HG03159 (cell line): Measurements from ENCODE around the gene DNAAF8.

Experiments
- ATAC-seq: cut with Tn5 transposase; IDR thresholded peaks from one replicate; pipeline ENCODE4 v1.9.1; 2021; ENCODE audit warnings: mild to moderate bottlenecking, moderate library complexity; ENCODE audit not compliant: unreplicated experiment

Gene DNAAF8

DNA sequence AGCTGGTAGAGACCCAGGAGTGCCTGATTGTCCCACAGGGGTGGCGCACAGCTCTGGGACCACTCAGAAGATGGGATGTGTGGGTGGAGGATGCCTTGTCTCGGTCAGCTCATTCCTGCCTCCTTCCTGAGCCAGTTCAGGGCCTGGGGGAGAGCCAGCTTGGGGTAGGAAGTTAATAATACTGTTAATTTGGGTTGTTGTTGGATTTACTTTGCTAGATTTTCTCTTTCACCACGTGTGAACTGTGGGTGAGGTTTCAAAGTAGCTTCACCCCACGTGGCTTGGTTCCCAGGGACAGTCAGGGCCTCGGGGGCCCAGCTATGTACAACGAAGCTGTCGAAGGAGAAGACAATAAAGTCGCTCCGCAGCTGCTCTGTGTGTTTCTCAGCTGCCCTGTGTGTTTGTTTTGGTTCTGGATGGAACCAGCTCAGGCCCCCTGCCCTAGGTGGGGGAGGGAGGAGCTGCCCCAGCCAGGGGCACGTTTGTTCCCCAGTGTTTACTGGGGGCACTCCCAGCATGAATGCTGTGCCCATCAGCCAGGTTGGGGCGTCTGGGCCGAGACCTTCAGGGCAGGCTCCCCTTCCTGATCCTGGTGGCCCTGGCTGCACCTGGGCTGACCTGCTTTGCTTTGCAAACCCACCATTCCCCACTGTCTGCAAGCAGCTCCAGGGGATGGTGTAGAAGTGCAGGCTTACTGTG lies 38.7 kb upstream of the DNAAF8 start:
- ATAC-seq, result no peak

DNA sequence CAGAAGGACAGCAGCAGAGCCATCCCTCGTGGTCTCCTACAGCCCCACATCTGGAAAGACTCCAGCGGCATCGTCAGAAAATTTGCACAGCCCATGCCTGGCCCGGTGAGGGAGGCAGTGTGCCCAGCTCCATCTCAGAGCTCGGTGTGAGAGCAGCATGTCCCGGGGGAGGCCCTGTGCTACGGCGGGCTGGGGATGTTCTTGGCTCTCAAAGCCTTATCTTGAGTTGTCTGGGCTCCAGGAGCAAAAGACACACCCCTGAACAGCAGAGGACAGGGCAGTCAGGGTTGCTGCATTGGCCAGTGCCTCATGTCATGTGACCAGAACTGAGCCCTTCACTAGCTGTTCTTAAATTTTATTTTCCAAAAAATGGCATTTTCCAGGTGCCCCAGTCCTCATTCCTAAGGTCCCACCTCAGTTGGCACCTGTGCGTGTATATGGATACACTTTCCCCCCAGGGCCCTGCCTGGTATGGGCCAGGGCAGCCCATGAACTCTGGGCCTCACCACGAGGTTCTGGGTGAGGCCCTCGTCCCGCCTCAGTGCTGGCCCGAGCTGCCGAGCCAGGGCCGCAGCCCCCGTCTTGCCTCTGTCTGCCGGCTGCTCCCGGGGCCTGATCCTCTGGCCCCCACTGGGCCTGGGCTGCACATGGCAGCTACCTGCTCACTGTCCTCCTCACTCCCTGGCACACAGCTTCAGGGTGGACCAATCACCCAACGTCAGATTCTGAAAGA lies 38.0 kb upstream of the DNAAF8 start:
- ATAC-seq, result no peak

DNA sequence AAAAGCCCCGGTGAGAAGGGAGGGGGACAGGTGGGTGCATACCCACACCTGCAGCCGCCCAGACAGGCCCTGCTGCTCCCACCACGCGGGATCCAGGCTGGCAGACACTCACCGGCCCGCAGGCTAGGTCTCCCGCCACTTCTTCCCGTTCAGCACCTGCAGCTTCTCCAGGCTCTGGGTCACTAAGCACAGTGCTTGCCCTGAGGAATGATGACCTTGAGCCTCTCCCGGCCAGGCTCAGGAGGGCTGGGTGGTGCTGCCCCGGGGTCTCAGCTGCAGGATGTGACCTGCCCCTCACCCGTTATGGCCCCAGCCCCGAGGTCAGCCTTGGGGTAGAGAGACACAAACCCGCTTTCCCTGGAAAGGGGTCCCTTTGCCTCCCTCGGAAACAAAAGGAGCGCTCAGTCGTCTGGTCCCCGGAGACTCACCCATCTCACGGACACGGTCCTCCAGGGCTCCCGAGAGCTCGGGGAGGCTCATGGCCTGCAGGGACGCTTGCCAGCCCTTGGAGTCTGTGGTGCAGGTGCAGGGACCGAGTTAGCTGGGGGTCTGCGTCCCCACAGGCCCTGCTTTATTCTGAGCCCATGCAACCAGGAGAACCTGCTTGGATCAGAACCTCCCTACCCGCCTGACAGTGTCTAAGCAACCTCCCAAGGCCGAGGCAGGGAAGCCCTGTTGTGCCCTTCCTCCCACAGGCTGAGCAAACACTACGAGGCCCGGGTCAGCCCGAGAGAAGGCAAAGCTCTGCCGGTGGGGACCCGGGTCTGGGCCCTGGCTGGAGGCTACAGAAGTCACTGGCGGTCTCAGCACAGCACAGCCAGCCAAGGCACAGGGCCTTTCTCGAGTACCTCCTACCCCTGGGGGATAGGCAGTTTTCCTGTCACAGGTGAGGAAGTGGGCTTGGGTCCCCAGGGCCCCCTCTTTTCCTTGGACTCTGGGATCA lies 37.2 kb upstream of the DNAAF8 start:
- ATAC-seq, result no peak

DNA sequence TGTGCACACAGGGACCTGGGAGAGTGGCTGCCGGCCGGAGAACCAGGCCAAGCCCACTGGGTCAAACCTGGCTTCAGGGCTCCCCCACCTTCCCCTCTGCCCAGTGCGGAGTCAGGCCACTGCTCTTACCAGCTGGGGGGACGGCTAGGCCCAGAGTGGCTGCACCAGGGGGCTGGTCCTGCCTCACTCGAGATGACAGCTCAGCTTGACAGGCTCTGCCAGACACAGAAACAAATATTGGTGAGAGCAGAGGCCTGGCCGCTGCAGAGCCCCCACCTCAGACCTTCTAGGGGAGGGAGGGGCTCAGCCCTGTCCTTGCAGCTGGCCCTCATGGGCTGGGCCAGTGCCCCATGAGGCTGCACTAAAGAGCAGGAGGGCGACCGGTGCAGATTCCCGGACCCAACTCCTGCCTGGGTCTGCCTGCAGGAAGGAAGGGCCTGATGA lies 36.5 kb upstream of the DNAAF8 start:
- ATAC-seq, result no peak

DNA sequence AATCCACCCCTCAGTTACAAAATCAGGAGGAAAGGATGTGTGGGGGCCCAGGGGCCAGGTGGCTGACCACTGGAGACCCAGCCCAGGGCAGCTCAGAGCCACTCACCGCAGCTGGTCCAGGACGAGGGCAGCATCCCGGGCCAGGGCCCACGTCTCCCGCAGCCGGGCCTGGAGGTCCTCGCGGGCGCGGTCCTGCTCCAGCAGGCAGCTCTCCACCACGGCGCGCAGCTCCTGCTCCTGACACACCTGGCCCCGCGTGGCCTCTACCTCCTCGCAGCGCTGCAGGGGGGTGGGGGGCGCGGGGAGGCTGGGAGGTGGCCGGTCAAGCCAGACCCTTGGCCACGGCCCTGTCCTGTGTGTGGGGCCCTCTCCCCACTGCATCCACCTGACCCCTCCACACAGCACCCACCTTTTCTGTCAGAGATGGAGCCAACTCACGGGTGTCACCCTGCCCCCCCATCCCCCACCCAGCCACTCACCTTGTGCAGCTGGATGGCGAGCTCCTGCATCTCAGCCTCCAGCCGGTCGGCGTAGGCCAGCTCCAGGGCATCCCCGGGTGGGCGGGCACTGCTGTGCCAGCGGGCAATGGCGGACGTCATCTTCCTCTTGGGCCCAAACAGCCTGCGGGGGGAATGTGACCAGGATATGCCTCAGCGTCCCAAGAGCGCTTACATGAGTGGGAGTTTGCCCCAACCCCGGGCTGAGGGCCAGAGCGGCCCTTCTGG lies 35.9 kb upstream of the DNAAF8 start:
- no peak for ATAC-seq

DNA sequence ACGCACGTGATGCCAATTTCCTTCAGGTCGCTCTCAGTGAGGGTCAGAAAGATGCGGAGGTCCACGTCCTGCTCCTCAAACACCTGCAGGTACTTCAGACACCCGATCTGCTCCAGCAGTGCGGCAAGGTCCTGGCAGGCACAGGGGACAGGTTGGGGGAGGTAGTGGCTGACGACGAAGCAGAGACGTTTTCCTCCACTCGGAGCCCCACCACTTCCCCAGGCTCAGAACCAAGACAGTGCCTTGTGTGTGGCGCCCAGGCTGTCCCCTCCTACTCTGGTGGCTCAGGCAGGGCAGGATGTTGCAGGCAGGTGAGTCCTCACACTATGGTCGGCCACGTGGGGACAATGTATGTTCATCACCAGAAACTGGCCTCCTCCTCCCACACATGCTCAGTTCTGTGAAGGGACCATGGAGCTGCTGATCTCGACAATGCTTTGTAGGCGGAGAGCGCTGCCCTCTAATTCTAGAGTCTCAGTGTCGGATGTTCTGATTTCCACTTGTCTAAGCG lies 35.2 kb upstream of the DNAAF8 start:
- ATAC-seq, result no peak

DNA sequence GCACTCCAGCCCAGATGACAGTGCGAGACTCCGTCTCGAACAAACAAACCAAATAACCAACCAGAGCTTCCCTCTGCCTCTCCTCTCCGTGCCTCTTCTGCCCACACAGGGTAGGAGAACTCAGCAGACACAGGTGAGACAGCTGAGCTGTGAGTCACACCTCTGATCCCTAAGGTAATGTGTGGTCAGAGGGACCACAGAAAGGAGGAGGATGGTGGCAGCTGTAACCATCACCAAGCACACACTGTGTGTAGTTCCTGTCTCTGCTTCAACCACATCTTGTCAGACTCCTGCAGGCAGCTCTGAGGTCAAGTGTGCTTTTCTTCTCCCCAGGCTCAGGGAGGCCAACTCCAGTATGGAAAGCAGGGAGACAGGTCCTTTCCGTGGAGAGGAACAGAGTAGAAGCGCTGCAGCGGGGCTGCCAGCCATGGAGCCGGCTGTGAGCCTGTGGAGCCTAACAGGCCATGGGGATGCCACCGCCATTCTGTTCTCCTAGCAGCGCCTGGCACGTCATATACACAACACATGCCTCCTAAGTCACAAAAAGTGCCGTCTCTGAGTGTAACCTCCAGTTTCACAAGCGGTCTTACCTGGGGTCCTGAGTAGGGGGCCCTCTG lies 33.8 kb upstream of the DNAAF8 start:
- ATAC-seq, result no peak

DNA sequence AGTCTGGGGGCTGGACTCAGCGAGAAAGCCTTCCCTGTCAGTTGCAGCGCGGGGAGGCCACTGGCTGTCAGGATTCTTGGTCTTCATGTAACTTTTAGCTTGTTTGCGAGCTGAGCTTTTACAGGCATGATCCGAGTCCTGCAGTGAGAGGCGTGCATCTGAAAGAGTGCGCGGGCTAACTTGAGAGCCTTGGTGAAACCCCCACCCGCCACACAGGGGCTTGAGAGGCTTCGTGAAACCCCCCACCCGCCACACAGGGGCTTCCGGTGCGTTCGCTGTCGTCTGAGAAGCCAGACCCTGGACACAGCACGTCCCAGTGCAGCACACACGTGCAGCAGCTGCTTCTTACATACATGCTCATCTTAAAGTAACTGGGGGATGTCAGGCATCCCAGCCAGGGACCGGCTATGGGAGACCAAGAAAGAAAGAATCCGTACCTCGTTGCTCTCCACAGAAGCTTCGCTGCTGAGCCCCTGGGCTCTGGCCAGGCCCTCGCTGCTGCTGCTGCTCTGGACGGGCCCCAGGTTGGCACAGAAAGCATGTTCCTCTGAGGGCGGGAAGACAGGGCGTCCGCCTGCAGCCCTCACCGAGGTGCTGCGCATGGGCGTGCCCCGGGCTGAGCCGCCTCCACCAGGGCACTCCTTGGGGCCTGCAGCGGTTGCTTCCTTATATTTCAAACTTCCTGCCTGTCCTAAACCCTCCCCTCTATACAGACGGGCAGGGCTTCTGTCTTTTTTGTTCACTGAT lies 33.2 kb upstream of the DNAAF8 start:
- ATAC-seq, result no peak

DNA sequence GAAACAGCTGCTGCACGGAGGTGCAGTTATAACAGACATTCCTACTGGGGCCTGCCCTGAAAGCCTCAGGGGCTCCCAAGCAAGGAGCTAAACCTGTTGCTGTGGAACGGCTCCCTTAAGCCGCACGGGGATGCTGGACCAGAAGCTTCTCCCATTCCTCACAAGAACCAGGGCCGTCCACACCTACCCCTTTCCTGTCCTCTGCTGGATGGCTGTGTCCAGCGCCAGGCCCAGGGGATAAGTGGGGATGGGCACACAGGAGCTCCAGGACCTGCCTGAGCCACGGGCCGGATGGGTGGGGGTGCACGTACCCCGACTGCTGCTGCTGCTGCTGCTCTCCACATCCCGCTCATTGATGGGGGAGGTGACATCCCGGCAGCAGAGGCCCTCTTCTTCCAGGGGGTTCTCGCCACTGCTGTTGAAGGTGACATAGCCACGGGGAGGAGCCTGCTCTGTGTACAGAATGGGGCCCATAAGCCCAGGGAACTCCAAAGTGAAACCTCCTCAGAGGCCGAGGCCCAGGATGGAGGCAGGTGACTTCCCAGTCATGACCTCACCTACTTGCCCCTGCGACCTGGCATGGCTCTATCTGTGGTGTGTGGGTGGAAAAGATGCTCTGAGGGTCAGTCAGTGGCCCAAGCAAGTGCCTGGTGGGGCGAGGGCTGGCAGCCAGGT lies 32.4 kb upstream of the DNAAF8 start:
- ATAC-seq, result no peak

DNA sequence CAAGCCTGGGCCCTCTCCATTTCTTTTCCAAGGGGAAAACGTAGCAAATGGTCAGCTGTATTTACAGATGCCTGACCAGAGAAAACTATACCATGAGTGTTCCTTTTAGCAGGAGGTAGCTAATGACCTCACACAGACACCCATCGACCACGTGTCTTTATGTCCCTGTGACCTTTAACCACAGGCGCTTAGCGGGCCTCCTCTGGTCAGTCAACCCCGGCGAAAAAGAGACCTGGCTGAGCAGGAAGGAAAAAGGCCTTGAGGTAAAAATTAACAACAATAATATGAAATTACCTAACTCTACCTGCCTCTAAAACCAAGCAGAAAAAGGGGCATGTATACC lies 31.9 kb upstream of the DNAAF8 start:
- ATAC-seq, result no peak

DNA sequence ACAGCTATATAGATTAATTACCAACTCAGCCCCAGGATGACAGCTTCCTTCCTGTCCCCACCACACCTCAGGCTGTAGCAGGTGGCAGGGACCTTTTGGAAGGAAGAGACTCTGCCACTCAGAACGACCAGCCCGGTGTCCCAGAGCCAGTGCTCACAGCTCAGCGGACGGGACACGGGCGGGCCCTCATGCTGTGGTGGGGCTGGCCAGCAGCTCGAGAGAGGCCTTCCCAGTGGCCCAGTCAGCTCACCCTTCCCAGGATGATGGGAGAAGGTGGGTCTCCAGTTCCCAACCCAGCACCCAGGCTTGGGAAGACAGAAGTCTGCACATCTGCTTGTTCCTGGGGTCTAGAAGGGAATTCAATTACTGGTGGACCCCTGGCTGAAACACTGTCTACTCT lies 30.4 kb upstream of the DNAAF8 start:
- ATAC-seq, result no peak

DNA sequence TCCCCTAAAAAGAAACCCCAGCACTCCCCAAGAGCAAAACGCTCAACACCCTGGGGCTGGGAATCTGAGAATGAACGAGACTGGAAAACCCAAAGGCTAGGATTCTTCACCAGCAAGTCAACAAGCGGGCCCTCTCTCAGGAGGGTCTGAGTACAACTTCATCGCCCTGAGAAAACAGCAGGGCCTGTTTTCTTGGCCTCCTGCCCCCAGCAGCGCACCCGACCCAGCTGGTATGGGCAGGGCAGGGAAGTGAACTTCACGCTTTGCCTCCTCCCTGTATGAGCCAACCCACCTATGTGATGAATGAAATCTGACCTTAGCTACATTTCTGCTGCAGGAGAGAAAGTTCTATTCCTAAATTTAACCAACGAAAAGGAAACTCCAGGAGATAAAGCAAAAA lies 29.8 kb upstream of the DNAAF8 start:
- no peak for ATAC-seq

DNA sequence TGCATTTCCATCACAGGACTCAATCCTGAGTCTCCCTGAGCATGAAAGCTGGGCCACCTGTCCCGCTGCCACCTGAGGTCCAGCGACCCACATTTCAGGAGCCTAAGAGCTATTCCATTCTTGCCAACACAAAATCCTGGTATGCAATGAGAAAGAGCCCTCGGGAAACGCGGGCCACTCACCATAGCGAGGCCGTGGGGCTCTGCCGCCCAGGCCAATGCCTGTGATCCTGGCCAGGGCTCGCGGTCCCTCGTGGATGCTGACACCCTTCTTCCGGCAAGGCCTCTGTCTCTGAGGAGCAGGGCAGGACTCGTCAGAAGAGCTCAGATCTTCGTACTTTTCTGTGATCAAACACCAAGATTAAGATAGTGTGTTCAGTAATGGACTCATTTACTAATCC lies 29.4 kb upstream of the DNAAF8 start:
- ATAC-seq, result no peak

DNA sequence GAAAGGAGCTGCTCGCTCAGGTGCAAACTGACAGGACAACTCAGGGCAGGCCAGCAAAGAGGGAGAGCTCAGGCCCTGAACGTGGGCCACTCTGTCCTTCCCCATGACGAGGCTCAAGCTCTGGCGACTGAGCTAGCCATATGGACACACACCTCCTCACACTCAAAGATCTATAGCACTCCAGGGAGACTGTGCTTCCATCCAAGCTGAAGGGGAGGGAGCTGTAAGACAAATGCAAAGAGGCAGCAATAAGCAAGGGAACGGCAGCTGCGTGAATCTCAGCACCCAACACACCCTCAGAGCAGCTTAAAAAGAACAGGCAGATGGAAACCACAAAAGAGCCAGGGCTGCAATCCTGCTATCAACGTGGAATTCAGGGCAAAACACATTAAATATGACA lies 27.5 kb upstream of the DNAAF8 start:
- ATAC-seq, result no peak

DNA sequence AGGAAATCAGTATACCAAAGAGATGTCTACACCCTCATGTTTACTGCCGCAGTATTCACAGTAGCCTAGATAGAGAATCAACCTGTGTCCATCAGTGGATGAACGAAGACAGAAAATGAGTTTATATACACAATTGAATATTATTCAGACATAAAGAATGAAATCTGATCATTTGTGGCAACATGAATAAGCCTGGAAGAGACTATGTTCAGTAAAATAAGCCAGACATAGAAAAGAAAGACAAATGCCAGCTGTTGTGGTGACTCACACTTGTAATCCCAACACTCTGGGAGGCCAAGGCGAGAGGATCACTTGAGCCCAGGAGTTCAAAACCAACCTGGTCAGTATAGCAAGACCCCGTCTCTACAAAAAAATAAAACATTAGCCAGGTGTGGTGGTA lies 24.9 kb upstream of the DNAAF8 start:
- ATAC-seq, result no peak

DNA sequence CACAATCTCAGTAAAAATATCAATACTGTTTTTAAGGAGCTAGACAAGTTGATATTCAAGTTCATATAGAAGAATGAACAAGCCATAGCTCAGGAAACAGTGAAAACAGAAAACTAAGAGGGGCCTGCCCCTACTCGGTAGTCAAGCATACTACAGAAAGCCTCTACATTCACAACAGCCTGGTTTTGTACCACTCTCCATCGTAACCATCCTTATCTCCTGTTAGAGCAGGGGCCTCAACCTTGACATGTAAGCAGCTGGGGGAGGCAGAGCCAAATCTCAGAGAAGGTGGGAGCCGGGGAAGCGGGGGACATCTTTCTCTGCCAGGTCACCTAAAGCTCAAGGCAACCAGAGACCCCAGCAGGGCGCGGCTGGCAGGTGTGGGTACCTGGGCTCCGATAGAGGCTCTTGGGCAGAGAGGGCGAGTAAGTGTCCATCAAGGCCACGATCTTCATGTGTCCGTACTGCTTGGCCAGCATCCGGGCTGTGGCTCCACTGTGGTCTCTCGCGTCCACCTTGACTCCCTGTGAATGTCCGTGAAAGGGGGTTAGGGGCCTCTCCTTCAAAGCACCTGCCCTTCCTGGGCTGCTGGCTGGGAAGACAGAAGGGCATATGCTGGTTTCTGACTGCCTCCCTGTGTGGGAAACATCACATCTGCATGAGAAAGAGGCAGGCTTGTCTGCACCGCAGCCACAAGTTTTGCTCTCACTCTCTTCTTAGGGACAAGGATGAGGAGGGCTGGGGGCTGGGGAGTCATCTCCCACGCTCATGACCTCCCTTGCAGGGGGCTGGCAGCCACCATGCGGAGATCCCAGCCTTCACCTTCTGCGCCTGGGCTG lies 20.5 kb upstream of the DNAAF8 start:
- no peak for ATAC-seq

DNA sequence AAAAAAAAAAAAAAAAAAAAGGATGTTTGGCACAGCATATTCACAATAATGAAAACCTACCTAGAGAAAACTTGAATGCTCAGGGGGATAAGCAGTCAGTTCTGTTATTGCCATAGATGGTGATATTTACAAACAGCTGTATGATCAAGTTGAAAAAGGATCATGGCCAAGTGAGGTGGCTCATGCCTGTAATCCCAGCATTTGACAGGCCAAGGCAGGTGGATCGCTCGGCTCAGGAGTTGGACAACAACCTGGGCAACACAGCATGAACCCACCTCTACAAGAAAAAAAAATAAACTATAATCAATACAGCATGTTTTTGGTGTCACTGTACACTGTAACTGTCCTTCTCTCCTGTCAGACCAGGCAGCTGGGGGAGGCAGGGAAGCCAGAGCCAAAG lies 19.3 kb upstream of the DNAAF8 start:
- no peak for ATAC-seq

DNA sequence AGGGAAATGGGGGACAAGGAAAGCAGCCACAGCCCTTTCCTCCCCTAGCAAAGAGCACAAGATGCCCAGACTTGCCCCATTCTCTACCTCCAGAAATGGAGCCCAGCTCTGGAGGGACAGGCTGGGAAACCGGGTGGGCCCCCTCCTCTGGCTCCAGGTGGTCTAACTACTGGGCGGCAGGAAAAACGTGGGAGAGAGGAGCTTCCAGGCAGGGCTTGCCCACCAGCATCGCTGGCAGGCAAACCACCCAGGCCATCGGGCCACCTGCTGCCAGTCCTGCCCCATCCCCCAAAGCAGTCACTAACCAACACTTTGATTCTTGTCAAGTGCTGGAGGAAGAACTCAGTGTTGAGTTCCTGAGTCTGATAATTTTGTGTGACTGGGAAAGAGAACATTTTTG lies 15.9 kb upstream of the DNAAF8 start:
- no peak for ATAC-seq
